ENCODE results near the gene RAMP3.

- TF ChIP-seq CTCF (conservative IDR thresholded peaks at IDR 0.05; ENCODE audit: low read length) (no peak), EZH2phosphoT487 (IDR thresholded peaks at IDR 0.05; ENCODE audit: borderline replicate concordance) (no peak)
Measured at GRCh38 chr7:45220846-45221618, 63.4 kb downstream of the RAMP3 start.

Data from Loucy (cell line).